Activated CD4-positive, alpha-beta T cell treated with anti-CD3 and anti-CD28 coated beads, Interleukin-2, Interleukin-4, amounts not matched to agents 100 ng/mL and 50 ng/mL, durations not matched to agents 16 hours and 8 hours (primary cell): ENCODE measurements around the gene SORCS2.

Experiments used
- DNase-seq: peaks from one replicate; pipeline ENCODE4 v3.0.0-alpha.2; 2020; ENCODE audit warnings: low spot score

SORCS2 gene

GRCh38 chr4:7192252-7193029 lies at the start of gene SORCS2:
Gene SORCS2, plus strand, starts transcription at chr4:7192538.
- DNase-seq = peak; percentile 44

- no peak for DNase-seq
These were observed 47.7 kb upstream of the SORCS2 start for GRCh38 chr4:7144374-7145290.

- DNase-seq = no peak
These were observed 46.9 kb upstream of the SORCS2 start for GRCh38 chr4:7145291-7145934.

GRCh38 chr4:7146059-7146785 lies 46.1 kb upstream of the SORCS2 start:
- DNase-seq = no peak

- no peak for DNase-seq
These were observed 45.6 kb upstream of the SORCS2 start for GRCh38 chr4:7146786-7147115.

GRCh38 chr4:7147261-7147660 lies 45.1 kb upstream of the SORCS2 start:
- no peak for DNase-seq

- no peak for DNase-seq
These were observed 44.6 kb upstream of the SORCS2 start for GRCh38 chr4:7147661-7148310.

- DNase-seq = no peak
These were observed 44.0 kb upstream of the SORCS2 start for GRCh38 chr4:7148337-7148736.

- no peak for DNase-seq
These were observed 42.2 kb upstream of the SORCS2 start for GRCh38 chr4:7150036-7150635.

- DNase-seq = no peak
These were observed 40.6 kb upstream of the SORCS2 start for GRCh38 chr4:7151668-7152227.

GRCh38 chr4:7153711-7154110 lies 38.6 kb upstream of the SORCS2 start:
- no peak for DNase-seq

GRCh38 chr4:7154351-7154981 lies 37.9 kb upstream of the SORCS2 start:
- no peak for DNase-seq

GRCh38 chr4:7155590-7156071 lies 36.7 kb upstream of the SORCS2 start:
- no peak for DNase-seq

- no peak for DNase-seq
These were observed 36.0 kb upstream of the SORCS2 start for GRCh38 chr4:7156328-7156727.

GRCh38 chr4:7156761-7157488 lies 35.4 kb upstream of the SORCS2 start:
- no peak for DNase-seq

- DNase-seq = no peak
These were observed 34.7 kb upstream of the SORCS2 start for GRCh38 chr4:7157666-7158065.

- no peak for DNase-seq
These were observed 34.1 kb upstream of the SORCS2 start for GRCh38 chr4:7158081-7158750.

- no peak for DNase-seq
These were observed 33.3 kb upstream of the SORCS2 start for GRCh38 chr4:7158991-7159390.

GRCh38 chr4:7159923-7160322 lies 32.4 kb upstream of the SORCS2 start:
- no peak for DNase-seq
